ENCODE measurements around the gene NPDC1. TPM values are rescaled to one million over a fixed set of nuclear protein-coding genes. Genes with fewer than 3 reads are reported as not detected.

NPDC1 gene
- polyA plus RNA-seq, 1 experiment = 31.9 TPM

DNA sequence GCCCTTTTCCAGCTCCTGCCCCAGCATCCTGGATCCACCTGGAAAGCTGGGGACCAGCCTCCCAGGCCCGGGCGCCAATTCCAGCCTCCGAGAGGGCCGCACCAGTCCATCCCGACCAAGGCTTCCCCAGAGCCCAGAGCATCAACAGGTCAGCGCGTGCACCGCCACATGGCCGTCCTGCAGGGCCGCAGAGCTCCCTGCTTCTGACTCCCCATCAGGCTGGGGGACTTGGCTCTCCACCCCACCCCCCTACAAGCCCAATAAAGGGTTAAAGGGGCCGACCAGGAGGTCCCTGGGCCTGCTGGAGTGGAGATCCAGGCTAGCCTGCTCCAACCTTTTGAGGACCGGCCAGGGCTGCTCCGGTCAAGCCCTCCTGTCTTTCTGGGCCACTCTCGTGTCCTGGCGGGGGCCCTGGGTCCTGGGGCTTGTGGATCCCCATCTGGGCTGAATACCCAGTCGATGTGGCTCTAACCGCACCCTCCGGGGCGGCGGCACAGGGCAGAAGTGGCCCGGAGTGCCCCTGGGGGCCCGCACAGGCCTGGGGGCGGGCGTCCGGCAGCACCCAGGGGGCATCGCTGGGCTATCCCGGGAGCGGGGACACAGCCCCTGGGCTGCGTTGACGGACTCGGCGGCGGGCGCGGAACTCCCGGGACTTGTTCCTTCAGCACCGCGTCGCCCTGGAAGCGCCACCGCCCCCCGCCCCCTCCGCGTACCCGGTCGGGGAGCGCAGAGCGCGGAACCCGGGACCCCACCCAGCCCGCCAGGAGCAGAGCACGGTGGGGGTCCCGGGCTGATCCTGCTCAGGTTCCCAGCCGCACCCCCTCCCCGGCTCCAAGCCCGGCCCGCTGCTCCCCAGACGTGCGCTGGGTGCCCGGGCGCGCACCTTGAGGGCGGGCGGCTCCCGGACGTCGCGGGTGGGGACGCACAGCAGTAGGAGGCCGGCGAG, 7.3 kb upstream of the NPDC1 start:
- Histone ChIP-seq H3K4me3 (ENCODE audit: low read depth, low read length) (0 out of 2 replicates have a peak overlapping the region, but pooled peaks have one; percentile 6), H3K27me3 (ENCODE audit: control insufficient read depth, insufficient read depth, low read length) (peaks cover 17% of the 10 kb centered on the region), H3K36me3 (ENCODE audit: control insufficient read depth, insufficient read depth, low read length) (no peaks in the 10 kb centered on the region)
- no peak for DNase-seq (ENCODE audit: low read depth)
- no peak for TF ChIP-seq CTCF (IDR thresholded peaks at IDR 0.05; ENCODE audit: insufficient read depth, low read depth, low read length)
- ChIA-PET CTCF (interaction anchor here (0.9 to 5.6 kb wide), 4 partner anchors 11 to 18 kb away, joined by 3 to 49 read pairs (median 6); no protein-coding TSS in a partner anchor), POLR2A (no interaction called here)

DNA sequence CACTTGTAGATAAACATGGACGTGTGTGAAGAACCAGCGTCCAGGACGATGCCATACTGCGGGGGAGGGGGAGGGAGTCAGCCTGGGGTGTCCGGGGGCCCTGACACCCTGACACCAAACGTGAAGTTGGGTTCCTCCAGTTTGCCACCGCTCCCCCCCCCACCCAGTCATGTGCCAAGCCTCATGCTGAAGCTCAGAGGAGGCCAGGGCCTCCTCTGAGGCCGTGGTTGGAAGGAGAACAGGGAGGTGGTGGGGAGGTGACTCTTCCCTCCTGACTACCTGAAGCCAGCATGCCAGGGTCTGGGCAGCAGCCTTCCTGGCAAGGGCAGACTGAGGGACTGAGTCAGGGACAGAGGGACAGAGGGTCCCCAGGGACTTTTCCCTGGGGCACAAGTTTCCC, 6.3 kb upstream of the NPDC1 start:
- peaks cover 19% of the 10 kb centered on the region for H3K27me3 ChIP-seq (ENCODE audit: control insufficient read depth, insufficient read depth, low read length)
- H3K4me3 ChIP-seq (ENCODE audit: low read depth, low read length) = no peak overlapping the region
- ChIA-PET CTCF (interaction anchor here (0.6 to 5.6 kb wide), 7 partner anchors 12 to 146 kb away, joined by 3 to 49 read pairs (median 3); partner anchors contain the start of gene SAPCD2), POLR2A (no interaction called here)
- H3K36me3 ChIP-seq (ENCODE audit: control insufficient read depth, insufficient read depth, low read length) = no peaks in the 10 kb centered on the region
- no peak for DNase-seq (ENCODE audit: low read depth)
- no peak for TF ChIP-seq CTCF (IDR thresholded peaks at IDR 0.05; ENCODE audit: insufficient read depth, low read depth, low read length)

GRCh38 chr9:137051145-137051724, 5.3 kb upstream of the NPDC1 start:
- H3K4me3 ChIP-seq (ENCODE audit: low read depth, low read length) = no peak overlapping the region
- DNase-seq (ENCODE audit: low read depth) = no peak
- H3K36me3 ChIP-seq (ENCODE audit: control insufficient read depth, insufficient read depth, low read length) = no peaks in the 10 kb centered on the region
- TF ChIP-seq CTCF (IDR thresholded peaks at IDR 0.05; ENCODE audit: insufficient read depth, low read depth, low read length) = no peak
- peaks cover 18% of the 10 kb centered on the region for H3K27me3 ChIP-seq (ENCODE audit: control insufficient read depth, insufficient read depth, low read length)
- CTCF ChIA-PET = interaction anchor here (2.1 to 5.6 kb wide), 3 partner anchors 13 to 16 kb away, joined by 8 to 49 read pairs (median 17); no protein-coding TSS in a partner anchor
- POLR2A ChIA-PET = no interaction called here

- Histone ChIP-seq H3K27me3 (ENCODE audit: control insufficient read depth, insufficient read depth, low read length) (peaks cover 18% of the 10 kb centered on the region), H3K36me3 (ENCODE audit: control insufficient read depth, insufficient read depth, low read length) (no peaks in the 10 kb centered on the region), H3K4me3 (ENCODE audit: low read depth, low read length) (no peak overlapping the region)
- ChIA-PET POLR2A (no interaction called here), CTCF (interaction anchor here (2.6 to 3.2 kb wide), 2 partner anchors 15 to 21 kb away, joined by 12 to 17 read pairs; no protein-coding TSS in a partner anchor)
- no peak for DNase-seq (ENCODE audit: low read depth)
- TF ChIP-seq CTCF (IDR thresholded peaks at IDR 0.05; ENCODE audit: insufficient read depth, low read depth, low read length) = no peak
Observed at GRCh38 chr9:137050570-137050969, 4.6 kb upstream of the NPDC1 start.
